Left ventricle myocardium inferior (tissue), 1 donor: ENCODE results near the gene B4GALNT1. TPM values are rescaled to one million over a fixed set of nuclear protein-coding genes. Genes with fewer than 3 reads are reported as not detected.

Source experiments
- DNase-seq: peaks from one replicate; pipeline ENCODE4 v3.0.0-alpha.2; 2020
- H3K27ac ChIP-seq: fragments of 200-600 bp; replicated peaks from 2 replicates; pipeline ENCODE4 v1.8.0; 2021
- H3K27me3 ChIP-seq: fragments of 200-600 bp; 2 replicates; pipeline ENCODE4 v1.8.0; 2021; ENCODE audit warnings: low read depth
- H3K36me3 ChIP-seq: fragments of 200-600 bp; 2 replicates; pipeline ENCODE4 v1.8.0; 2021
- H3K4me1 ChIP-seq: fragments of 200-600 bp; 2 replicates; pipeline ENCODE4 v1.8.0; 2021
- H3K4me3 ChIP-seq: fragments of 200-600 bp; 2 replicates; pipeline ENCODE4 v1.8.0; 2021; ENCODE audit warnings: mild to moderate bottlenecking, moderate library complexity
- H3K9me3 ChIP-seq: fragments of 200-600 bp; replicated peaks from 2 replicates; pipeline ENCODE4 v1.8.0; 2021
- intact Hi-C: fragments of 100-400 bp; cut with micrococcal nuclease; formaldehyde crosslinking; loops from one replicate; pipeline ENCODE4 v1.11.0; 2022
- total RNA-seq: library from RNA; stranded (reverse); fragmentation: NEBNext Ultra II Directional; extraction: Animal tissue kit (Norgen Biotek cat#: 25700); gene quantifications from one replicate; pipeline ENCODE4 v1.2.1, GENCODE V29; 2021
- TF ChIP-seq, protein P1 (sequence below): fragments of 200-600 bp; IDR thresholded peaks from 2 replicates; pipeline ENCODE4 v1.8.0; 2021; ENCODE audit warnings: antibody characterized with exemption, mild to moderate bottlenecking, borderline replicate concordance
- donor health status: DM: no; HTN: yes; CAD: no; lungs with severe emphysema.

Gene B4GALNT1
- total RNA-seq, 1 donor from 2014 or later, result 4.7 TPM

DNA sequence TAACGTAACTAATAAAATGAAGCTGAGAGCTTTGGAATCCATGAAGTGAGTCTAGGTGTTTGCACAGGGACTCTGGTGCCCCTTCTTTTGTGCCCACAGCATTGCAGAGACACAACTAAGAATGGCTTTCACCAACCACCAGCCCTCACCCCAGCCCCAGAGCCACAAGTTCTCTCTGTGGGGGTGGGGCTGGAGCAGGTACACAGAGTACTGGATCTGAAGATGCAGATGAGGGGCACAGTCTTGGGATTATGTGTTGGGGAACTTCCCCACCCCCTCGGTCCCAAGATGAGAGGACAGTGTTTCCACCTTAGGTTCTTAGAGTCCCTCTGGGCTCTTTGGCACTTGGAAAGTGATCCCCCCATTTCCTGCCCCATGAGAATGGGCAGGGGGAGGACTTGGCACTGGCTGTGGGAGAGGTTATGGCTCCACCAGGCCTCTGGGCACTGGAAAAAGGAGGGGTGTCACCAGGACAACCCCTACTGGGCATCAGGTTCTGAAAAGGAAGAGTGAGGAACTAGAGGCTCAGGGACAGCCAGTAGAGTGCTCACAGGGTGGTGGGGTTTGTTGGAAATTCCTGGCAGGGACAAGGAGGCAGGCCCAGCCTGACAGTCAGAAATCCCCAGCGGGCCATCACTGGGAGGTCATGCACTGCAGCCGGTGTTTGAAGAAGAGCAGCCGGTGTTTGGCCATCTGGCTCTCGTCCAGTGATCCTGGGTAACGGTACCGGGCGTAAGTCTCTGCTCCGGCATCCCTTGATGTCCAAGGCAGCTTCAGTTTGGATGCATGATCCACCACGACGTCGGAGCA, 6.7 kb downstream of the B4GALNT1 start:
- H3K36me3 ChIP-seq, result peaks cover 9% of the 10 kb centered on the region
- intact Hi-C loops, result no loop called here
- DNase-seq, result no peak
- TF ChIP-seq, protein P1, sequence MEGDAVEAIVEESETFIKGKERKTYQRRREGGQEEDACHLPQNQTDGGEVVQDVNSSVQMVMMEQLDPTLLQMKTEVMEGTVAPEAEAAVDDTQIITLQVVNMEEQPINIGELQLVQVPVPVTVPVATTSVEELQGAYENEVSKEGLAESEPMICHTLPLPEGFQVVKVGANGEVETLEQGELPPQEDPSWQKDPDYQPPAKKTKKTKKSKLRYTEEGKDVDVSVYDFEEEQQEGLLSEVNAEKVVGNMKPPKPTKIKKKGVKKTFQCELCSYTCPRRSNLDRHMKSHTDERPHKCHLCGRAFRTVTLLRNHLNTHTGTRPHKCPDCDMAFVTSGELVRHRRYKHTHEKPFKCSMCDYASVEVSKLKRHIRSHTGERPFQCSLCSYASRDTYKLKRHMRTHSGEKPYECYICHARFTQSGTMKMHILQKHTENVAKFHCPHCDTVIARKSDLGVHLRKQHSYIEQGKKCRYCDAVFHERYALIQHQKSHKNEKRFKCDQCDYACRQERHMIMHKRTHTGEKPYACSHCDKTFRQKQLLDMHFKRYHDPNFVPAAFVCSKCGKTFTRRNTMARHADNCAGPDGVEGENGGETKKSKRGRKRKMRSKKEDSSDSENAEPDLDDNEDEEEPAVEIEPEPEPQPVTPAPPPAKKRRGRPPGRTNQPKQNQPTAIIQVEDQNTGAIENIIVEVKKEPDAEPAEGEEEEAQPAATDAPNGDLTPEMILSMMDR, result no peak
- no peak overlapping the region for H3K27ac ChIP-seq
- no peak overlapping the region for H3K4me3 ChIP-seq
- H3K4me1 ChIP-seq, result peaks cover 18% of the 10 kb centered on the region
- no peaks in the 10 kb centered on the region for H3K9me3 ChIP-seq
- H3K27me3 ChIP-seq, result peaks cover 91% of the 10 kb centered on the region

DNA sequence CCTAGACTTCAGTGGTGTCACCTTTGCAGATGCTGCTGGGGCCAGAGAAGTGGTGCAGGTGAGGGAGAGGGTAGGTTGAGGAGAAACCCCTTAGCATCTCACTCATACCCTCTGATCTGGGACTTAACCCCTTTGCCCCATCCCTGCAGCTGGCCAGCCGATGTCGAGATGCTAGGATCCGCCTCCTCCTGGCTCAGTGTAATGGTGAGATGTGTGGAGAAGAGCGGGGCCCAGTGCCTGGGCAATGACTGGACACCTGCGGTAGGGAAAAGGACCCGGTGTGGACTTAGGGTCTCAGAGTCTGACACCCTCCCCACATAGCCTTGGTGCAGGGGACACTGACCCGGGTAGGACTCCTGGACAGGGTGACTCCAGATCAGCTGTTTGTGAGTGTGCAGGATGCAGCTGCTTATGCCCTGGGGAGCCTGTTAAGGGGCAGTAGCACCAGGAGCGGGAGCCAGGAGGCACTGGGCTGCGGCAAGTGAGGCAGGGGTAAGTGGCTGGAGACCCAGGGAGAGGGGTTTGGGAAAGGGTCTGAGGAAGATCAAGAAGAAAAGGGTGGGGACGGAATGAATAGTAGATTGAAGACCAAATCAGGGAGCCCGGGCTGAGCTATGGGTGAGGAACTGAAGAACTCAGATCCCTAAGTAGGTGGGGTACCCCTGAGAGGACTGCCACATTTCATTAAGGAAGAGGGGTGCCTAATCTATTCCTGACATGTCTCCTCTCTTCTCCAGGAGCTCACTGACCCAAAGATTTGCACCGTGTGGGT, 7.6 kb downstream of the B4GALNT1 start:
- TF ChIP-seq, protein P1, result no peak
- H3K4me3 ChIP-seq, result no peak overlapping the region
- peaks cover 91% of the 10 kb centered on the region for H3K27me3 ChIP-seq
- DNase-seq, result no peak
- peaks cover 9% of the 10 kb centered on the region for H3K36me3 ChIP-seq
- H3K9me3 ChIP-seq, result no peaks in the 10 kb centered on the region
- intact Hi-C loops, result no loop called here
- H3K27ac ChIP-seq, result no peak overlapping the region
- peaks cover 27% of the 10 kb centered on the region for H3K4me1 ChIP-seq

DNA sequence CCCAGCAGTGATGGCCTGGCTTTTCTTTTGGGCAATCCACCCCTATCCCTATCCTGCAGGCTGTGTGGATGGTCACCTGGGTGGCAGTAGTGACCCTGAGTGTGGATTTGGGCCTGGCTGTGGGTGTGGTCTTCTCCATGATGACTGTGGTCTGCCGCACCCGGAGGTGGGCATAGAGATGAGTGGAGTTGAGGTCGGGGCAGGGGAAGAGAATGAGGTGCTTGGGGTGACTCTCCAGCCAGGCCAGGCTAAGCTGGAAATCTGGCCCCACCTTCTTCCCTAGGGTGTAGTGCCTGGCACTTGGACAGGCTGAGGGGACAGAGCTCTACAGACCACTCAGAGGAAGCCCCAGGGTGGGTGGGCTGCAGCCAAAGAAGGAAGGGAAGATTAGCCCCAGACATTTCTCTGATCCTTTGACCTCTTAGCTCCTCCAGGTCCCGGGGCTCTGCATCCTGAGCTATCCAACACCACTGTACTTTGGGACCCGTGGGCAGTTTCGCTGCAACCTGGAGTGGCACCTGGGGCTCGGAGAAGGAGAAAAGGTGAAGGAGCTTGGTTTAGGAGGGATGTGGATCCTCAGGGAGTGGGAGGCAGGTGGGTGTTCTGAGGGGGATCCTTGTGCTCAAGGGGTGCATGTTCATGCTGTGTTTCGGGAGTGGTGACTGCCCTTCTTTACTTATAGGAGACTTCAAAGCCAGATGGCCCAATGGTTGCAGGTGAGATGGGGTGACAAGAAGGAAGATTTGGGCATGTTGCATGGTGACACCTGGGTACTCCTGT, 8.4 kb downstream of the B4GALNT1 start:
- H3K4me1 ChIP-seq, result peaks cover 35% of the 10 kb centered on the region
- DNase-seq, result no peak
- intact Hi-C loops, result loop anchor here (5.0 kb wide), 1 partner anchor 42 kb away; no protein-coding TSS in a partner anchor
- H3K27me3 ChIP-seq, result peaks cover 100% of the 10 kb centered on the region
- no peak overlapping the region for H3K4me3 ChIP-seq
- TF ChIP-seq, protein P1, result no peak
- H3K27ac ChIP-seq, result no peak overlapping the region
- peaks cover 9% of the 10 kb centered on the region for H3K36me3 ChIP-seq
- H3K9me3 ChIP-seq, result no peaks in the 10 kb centered on the region

DNA sequence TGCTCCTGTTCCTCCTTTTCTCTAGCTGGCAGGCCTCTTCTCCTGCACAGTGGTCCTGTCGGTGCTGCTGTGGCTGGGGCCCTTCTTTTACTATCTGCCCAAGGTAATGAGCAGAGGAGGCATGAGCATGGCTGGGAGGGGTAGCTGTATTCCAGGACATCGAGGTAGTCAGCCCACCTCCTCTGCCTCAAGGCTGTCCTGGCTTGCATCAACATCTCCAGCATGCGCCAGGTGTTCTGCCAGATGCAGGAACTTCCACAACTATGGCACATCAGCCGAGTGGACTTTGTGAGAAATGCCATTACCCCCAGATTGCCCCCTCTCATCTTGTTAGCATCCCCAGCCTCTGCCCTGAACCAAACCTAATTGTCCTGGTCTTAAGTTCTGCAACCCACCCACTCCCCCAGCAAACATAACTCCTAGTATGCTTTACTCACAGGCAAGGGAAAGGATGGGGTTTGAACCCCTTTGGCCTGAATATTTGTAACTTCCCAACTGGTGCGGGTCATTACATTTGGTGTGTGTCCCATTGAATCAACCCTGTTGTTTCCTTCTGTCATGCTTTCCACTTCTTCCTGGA, 9.1 kb downstream of the B4GALNT1 start:
- TF ChIP-seq, protein P1, result no peak
- H3K4me3 ChIP-seq, result no peak overlapping the region
- no peaks in the 10 kb centered on the region for H3K9me3 ChIP-seq
- intact Hi-C loops, result loop anchor here (5.0 kb wide), 1 partner anchor 42 kb away; no protein-coding TSS in a partner anchor
- peaks cover 9% of the 10 kb centered on the region for H3K36me3 ChIP-seq
- peaks cover 40% of the 10 kb centered on the region for H3K4me1 ChIP-seq
- H3K27me3 ChIP-seq, result peaks cover 100% of the 10 kb centered on the region
- no peak for DNase-seq
- no peak overlapping the region for H3K27ac ChIP-seq

DNA sequence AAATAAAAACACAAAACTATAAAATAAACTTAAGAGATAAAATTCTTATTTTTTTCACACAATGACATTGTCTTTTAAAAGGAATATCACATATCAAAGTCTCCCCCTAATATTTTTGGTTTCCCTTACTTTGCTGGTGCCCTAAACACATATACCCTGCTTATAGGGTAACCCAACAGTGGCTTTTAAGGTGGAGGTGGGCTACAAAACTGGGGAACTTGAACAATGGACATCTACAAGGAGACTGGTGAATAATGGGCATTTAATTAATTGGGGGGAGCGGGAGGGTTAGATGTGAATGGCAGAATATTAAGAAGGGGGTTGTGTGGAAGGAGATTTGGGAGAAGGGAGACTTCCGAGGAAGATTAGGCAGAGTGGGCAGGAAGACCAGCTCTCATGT, 9.6 kb downstream of the B4GALNT1 start:
- TF ChIP-seq, protein P1, result no peak
- DNase-seq, result no peak
- Histone ChIP-seq H3K36me3 (peaks cover 9% of the 10 kb centered on the region), H3K27me3 (peaks cover 95% of the 10 kb centered on the region), H3K27ac (no peak overlapping the region), H3K4me1 (peaks cover 45% of the 10 kb centered on the region), H3K9me3 (no peaks in the 10 kb centered on the region), H3K4me3 (no peak overlapping the region)
- intact Hi-C loops, result loop anchor here (5.0 kb wide), 1 partner anchor 41 kb away; no protein-coding TSS in a partner anchor
